Stimulated activated CD4-positive, alpha-beta T cell treated with anti-CD3 and anti-CD28 coated beads, Interleukin-4, amount 100 ng/mL, for 4 hours (primary cell): ENCODE data around the gene AP2B1.
"Not testable (repeated sequence)": the region's sequence is repeated elsewhere in the genome, so short reads cannot be mapped to it uniquely, and the experiment has no call there.

Experiments used
- DNase-seq, 2 experiments: peaks; one replicate each; pipeline ENCODE4 v3.0.0-alpha.2; 2020

AP2B1 gene

DNA sequence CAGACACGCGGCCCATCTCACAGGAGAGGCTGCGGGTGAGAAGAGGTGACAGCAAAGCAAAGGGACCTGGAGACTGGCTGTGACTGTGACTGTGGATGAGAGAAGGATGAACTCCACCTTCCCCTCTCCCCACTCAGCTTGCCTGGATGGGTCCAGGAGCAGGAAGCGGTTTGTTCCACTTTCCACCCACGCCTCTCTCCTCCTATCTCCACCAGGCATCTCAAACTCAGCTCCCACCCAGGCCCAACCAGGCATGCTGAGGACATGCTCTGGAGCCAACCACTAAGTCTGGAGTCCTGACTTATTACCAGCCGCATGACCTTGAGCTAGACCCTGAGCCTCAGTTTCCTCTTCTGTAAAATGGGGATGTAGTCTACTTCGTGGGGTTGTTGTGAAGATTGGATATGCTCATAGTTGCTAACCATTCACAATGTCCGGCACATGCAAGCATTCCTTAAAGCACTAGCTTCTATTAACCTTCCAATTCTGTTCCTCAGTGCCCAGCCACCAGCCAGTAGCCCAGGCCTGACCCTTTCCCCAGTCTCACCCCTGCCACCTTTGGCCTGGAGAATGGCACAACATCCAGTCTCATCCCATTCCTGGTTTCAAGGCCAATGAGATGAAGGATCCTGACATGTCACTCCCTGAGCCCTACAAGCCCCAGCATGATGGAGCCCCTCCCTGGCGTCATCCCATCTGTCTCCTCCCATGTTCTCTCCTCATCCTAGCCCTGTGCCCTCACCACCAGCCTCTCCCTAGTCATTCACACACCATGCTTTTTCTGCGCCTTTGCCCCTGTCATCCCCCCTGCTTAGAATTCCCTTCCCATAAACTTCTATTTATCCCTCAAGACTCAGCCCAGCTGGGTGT lies 163.6 kb downstream of the AP2B1 start:
- DNase-seq = no peak

DNA sequence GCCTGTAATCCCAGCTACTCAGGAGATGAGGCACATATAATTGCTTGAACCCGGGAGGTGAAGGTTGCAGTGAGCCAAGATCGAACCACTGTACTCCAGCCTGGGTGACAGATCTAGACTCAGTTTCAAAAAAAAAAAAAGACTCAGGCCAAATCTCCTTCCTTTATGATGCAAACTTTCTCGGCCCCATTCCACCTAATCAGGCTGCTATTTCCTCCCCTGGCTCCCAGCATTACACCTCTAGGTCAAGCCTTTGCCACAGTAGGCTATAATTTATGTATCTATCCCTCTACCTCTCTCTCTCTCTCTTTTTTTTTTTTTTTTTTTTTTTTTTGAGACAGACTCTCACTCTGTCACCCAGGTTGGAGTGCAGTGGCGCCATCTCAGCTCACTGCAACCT lies 164.4 kb downstream of the AP2B1 start:
- DNase-seq = not testable (repeated sequence)

DNA sequence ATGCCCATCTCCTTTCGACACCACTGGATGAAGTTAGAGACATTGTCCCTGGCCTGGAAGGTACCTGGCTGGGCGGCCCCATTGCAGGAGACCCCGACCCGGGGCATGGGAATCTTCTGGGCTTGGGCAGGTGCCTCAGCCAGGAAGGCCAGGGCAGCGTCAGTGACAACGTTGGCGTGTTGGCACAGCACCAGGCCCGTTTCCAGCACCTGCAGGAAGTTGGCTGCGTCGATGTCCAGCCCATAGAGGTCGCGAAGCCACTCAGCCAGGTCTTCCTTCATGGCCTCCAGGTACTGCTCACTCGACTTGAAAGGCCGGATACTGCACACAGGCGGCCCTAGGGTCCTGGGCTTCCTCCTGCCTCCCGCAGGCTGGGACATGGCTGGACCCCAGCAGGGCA lies 165.3 kb downstream of the AP2B1 start:
- DNase-seq = no peak

DNA sequence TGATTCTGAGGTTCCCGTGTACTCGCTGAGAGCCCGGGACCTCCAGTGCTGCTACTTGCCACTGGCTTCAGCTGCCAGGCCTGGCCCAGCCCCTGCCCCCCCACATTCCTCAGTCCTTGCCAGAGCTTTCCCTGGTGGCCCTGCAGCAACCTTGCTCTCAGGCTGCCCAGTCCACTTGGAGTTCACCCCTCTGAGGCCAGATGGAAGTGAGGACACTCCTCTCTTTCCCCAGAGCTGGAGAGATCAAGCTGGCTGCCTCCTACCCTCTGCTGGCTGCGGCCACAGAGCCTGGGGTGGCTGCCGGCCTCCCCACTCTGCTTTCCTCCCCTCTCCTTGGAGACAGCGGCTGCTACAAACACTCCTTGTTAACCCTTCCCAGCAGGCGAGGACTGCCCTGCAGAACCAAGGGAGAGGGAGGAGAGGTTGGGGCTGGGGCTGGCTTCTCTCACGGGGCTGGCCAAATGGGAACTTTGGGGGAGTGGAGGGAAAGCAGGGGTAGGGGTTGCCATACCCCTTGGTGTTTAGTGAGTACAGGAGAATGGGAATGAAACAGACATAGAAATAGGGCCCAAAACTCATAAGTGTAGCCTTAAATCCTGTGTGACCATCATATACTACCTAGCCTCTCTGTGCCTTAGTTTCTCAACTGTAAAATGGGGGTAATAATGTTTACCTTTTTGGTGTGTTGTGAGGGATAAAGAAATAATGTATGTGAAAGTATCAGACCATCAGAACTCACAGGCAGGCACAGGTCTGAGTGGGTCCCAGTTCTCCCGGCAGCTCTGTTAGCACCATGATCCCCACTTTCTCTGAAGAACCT lies 166.0 kb downstream of the AP2B1 start, which contains the start of gene GAS2L2:
GAS2L2 (minus strand) TSS at position 295 of the 820 bp plus-strand sequence. CDS start 389 bp downstream, outside the sequence.
- no peak for DNase-seq

- DNase-seq = no peak
Observed at GRCh38 chr17:35757243-35757642, 170.1 kb downstream of the AP2B1 start.

GRCh38 chr17:35760587-35760986 lies 173.5 kb downstream of the AP2B1 start, which contains the start of gene C17orf50:
Gene C17orf50 (plus strand): TSS chr17:35760887. CDS start chr17:35760942, 55 bp downstream.
- DNase-seq = no peak

DNA sequence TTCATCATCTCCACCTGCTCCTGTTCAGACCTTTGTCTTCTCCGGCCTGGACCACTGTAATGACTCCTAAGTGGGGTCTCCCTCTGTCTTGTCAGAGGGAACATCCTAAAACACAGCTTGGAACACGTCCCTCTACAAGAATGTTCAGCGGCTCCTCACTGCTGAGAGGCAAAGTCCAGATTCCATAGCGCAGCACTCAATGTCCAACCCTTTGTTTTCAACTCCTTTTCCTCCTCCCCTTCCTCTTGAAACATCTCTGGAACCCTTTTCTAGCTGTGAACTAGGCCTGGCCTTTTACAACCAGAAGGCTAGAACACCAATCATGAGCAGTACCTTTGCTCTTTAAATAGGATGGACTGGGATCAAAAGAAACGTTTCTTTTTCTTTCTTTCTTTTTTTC lies 174.5 kb downstream of the AP2B1 start:
- DNase-seq = no peak

- no peak for DNase-seq
Observed at GRCh38 chr17:35763767-35764122, 176.6 kb downstream of the AP2B1 start.

GRCh38 chr17:35764123-35764991 lies 177.2 kb downstream of the AP2B1 start:
- peak; percentile 81 to 88 for DNase-seq

- DNase-seq = no peak
Observed at GRCh38 chr17:35765086-35765710, 178.1 kb downstream of the AP2B1 start.

GRCh38 chr17:35765756-35766488 lies 178.8 kb downstream of the AP2B1 start:
- DNase-seq = no peak

DNA sequence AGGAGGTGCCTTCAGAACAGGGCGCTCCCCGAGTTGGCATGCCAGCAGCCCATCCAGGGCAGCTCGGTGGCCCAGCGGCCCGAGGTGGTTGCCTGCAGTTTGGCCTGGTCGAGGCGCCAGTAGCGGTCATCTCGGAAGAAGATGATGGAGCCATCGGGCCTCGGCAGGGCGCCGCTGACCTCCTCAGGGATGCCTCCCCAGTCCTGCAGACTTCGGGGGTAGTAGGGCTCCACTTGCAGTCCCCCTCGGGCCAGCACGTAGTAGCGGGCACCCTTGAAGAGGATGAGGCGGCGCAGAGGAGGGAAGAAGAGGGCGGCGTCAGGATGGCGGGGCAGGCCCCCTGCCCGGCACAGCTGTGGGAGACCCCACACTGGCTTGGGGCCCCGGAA lies 179.4 kb downstream of the AP2B1 start:
- no peak for DNase-seq

GRCh38 chr17:35766903-35767510 lies 179.9 kb downstream of the AP2B1 start:
- peak; percentile 17 to 21 for DNase-seq

DNA sequence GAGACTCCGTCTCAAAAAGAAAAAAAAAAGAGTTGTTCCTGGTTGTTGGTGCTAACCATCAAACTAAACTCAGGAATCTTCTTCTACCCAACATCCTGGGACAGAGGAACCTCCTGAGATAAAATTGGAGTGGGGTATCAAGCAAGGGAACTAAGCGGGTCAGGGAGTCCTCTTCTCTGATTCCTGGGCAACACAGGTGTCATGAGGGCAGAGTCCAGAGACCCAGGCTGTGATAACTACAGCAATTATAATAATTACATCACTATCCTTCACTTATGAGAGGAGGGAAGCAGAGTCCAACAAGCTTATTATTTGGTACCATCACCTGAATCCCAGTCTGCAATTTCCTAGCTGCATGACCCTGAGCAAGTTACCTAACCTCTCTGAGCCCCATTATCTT lies 181.7 kb downstream of the AP2B1 start:
- no peak for DNase-seq

DNA sequence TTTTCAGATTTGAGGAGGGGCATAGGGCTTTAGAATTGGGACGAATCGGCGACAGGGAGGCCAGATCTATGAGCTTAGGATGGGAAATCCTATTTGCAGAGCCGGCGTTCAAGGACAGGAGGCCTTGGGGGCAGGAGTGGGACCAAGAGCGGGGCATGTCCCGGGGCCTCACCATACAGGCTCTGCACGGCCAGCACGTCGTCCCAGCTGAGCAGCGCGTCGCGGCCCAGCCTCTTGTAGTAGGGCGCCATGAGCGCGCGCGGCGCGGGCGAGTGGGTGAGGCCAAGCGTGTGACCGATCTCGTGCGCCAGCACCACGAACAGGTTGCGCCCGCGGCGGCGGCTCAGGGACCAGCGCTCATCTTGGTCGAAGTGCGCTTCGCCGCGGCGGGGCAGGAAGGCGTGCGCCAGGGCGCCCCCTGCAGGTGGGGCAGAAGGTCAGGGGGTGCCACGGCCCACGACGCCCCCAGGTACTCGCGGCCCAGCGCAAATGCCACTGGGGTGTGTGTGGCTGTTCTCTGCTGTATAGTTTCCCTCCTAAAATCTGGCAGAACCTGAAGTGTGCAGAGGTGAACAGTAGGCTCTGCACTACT lies 182.9 kb downstream of the AP2B1 start:
- no peak for DNase-seq

DNA sequence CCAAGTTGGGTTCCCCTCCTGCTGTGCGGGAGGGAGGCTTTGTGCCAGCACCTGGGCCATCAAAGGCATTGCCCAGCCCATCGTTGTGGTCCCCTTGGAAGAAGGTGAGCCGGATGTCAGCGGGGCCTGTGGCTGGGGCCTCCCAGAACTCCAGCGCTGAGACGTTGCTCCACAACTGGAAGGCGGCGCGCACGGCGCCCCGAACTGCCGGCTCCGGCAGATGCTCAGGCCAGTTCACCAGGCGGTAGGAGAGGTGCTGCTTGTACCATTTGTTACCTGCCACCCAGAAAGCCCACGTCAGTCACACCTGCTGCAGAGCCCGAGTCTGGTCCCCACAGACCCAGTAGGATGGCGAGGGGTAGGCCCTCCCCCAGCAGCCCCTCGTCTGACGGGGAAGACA lies 186.0 kb downstream of the AP2B1 start:
- no peak for DNase-seq

DNA sequence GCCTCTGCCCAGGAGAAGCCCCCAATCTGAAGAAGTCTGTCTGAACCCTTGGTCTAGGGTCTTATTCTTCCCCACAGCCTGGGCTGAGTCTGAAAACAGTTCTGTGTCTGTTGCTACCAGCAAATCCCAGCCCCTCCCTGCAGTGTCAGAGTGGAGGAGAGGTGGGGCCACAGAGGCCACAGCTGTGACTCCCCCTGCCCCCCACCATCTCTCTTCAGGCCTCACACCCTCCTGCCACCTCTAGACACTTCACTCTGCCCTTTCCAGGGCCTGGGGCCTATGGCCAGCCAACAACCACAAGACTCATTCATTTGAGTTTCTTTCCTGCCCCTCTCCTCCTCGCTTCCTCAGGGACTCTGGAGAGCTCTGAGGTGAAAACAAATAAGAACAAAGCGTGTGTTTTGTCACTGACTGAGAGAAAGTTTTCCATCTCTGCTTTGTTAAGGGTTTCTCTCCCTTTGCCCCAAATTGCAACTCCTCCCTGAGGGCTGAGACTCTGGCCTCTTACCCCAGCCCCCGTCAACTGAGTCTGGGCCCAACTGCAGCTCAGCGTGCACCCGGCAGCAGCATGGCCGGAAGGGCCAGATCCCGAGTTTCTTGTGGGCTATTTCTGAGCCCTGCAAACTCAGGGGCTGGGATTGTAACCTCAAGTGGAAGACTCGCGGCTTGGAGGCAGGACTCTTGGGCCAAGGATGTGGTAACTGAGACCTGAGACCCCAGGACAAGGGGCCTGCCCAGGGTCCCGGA lies 186.7 kb downstream of the AP2B1 start:
- DNase-seq = no peak

- DNase-seq = no peak
Observed at GRCh38 chr17:35774499-35774898, 187.4 kb downstream of the AP2B1 start.

DNA sequence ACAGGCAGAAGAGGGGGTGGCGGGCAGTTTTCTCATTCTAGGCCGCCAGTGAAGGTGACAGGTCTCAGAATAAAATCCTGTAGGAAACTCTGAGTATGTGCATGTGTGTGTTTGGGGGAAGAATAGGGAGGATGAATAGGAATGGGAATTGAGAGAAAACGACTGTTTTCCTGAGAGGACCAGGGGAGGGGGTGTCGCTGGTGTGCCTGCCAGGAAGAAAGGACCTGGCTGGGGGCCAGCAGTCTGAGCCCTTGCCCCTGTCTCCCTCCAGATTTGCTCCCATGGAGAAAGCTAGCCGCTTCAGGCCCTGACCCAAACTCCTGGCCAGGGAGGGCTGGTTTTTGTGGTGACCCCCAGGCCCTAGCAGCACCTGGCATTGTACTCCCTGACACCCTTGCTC lies 187.9 kb downstream of the AP2B1 start:
- no peak for DNase-seq

- DNase-seq = no peak
Observed at GRCh38 chr17:35775583-35775982, 188.5 kb downstream of the AP2B1 start.
